HepG2 (cell line): ENCODE results near the gene TEDC1. TPM values are rescaled to one million over a fixed set of nuclear protein-coding genes. Genes with fewer than 3 reads are reported as not detected.

ENCODE experiments used
- BCL6 ChIP-seq: IDR thresholded peaks from 2 replicates; pipeline ENCODE4 v1.6.1; 2016; ENCODE audit warnings: missing genetic modification reagents, missing compliant biosample characterization
- CHCHD3 ChIP-seq: sonication (generic); formaldehyde crosslinking; IDR thresholded peaks from 2 replicates; pipeline ENCODE4 v1.8.0; 2022; ENCODE audit warnings: mild to moderate bottlenecking, missing genetic modification reagents, moderate library complexity
- EEA1 ChIP-seq: sonication (generic); formaldehyde crosslinking; IDR thresholded peaks from 2 replicates; pipeline ENCODE4 v1.5.1; 2020; ENCODE audit warnings: mild to moderate bottlenecking, missing genetic modification reagents, borderline replicate concordance
- ELF3 ChIP-seq: IDR thresholded peaks from 2 replicates; pipeline ENCODE4 v1.6.1; 2016; ENCODE audit warnings: missing genetic modification reagents, missing compliant biosample characterization
- ERF ChIP-seq: IDR thresholded peaks from 2 replicates; pipeline ENCODE4 v1.6.1; 2018; ENCODE audit warnings: missing biosample characterization, missing genetic modification reagents
- GATAD1 ChIP-seq: IDR thresholded peaks from 2 replicates; pipeline ENCODE4 v1.6.1; 2016; ENCODE audit warnings: missing genetic modification reagents, missing compliant biosample characterization
- GMEB2 ChIP-seq: IDR thresholded peaks from 2 replicates; pipeline ENCODE4 v1.6.1; 2016; ENCODE audit warnings: missing biosample characterization, missing genetic modification reagents, low read depth
- HNF4G ChIP-seq, 2 experiments: sonication (generic) in 1 of 2; formaldehyde crosslinking in 1 of 2; IDR thresholded peaks; 2 replicates each; pipeline versions ENCODE4 v1.4.0 to v1.6.1; 2011 to 2020; ENCODE audit warnings: borderline replicate concordance in 2 of 2, low read depth in 2 of 2, mild to moderate bottlenecking in 2 of 2, low read length in 1 of 2, missing genetic modification reagents in 1 of 2, moderate library complexity in 1 of 2
- KLF11 ChIP-seq: IDR thresholded peaks from 2 replicates; pipeline ENCODE4 v1.6.1; 2016; ENCODE audit warnings: missing compliant biosample characterization
- KLF9 ChIP-seq: IDR thresholded peaks from 2 replicates; pipeline ENCODE4 v1.6.1; 2016; ENCODE audit warnings: low read depth
- MAF1 ChIP-seq: sonication (generic); formaldehyde crosslinking; IDR thresholded peaks from 2 replicates; pipeline ENCODE4 v1.5.0; 2020; ENCODE audit warnings: missing genetic modification reagents, borderline replicate concordance
- MLXIP ChIP-seq: sonication (generic); formaldehyde crosslinking; IDR thresholded peaks from 2 replicates; pipeline ENCODE4 v1.9.0; 2021; ENCODE audit warnings: missing genetic modification reagents, borderline replicate concordance
- SRSF9 ChIP-seq: fragments of 200-400 bp; formaldehyde crosslinking; IDR thresholded peaks from 2 replicates; pipeline ENCODE4 v1.6.1; 2018; ENCODE audit warnings: borderline replicate concordance, mild to moderate bottlenecking, low read depth, low read length; ENCODE audit not compliant: insufficient read depth, poor library complexity, severe bottlenecking
- ZMAT5 ChIP-seq: sonication (generic); formaldehyde crosslinking; IDR thresholded peaks from 2 replicates; pipeline ENCODE4 v1.5.0; 2020; ENCODE audit warnings: mild to moderate bottlenecking, low read depth, missing genetic modification reagents, borderline replicate concordance
- ZNF276 ChIP-seq: sonication (generic); formaldehyde crosslinking; IDR thresholded peaks from 2 replicates; pipeline ENCODE4 v1.4.0; 2020; ENCODE audit warnings: mild to moderate bottlenecking, low read depth, missing genetic modification reagents
- ZNF331 ChIP-seq: sonication (generic); formaldehyde crosslinking; IDR thresholded peaks from 2 replicates; pipeline ENCODE4 v1.4.0; 2020; ENCODE audit warnings: missing genetic modification reagents
- ZNF431 ChIP-seq: sonication (generic); formaldehyde crosslinking; IDR thresholded peaks from 2 replicates; pipeline ENCODE4 v1.9.0; 2022; ENCODE audit warnings: missing genetic modification reagents, low read depth, mild to moderate bottlenecking, borderline replicate concordance
- ZNF496 ChIP-seq: sonication (generic); formaldehyde crosslinking; IDR thresholded peaks from 2 replicates; pipeline ENCODE4 v1.8.1; 2023; ENCODE audit warnings: mild to moderate bottlenecking, moderate library complexity, missing genetic modification reagents; ENCODE audit not compliant: insufficient replicate concordance
- ZNF556 ChIP-seq: sonication (generic); formaldehyde crosslinking; IDR thresholded peaks from 2 replicates; pipeline ENCODE4 v1.4.0; 2020; ENCODE audit warnings: mild to moderate bottlenecking, missing genetic modification reagents, borderline replicate concordance
- ZNF619 ChIP-seq: sonication (generic); formaldehyde crosslinking; IDR thresholded peaks from 2 replicates; pipeline ENCODE4 v1.4.0; 2020; ENCODE audit warnings: mild to moderate bottlenecking, missing genetic modification reagents
- ZNF747 ChIP-seq: sonication (generic); formaldehyde crosslinking; IDR thresholded peaks from 2 replicates; pipeline ENCODE4 v1.8.1; 2023; ENCODE audit warnings: missing genetic modification reagents, mild to moderate bottlenecking, borderline replicate concordance
- ZNF790 ChIP-seq: sonication (generic); formaldehyde crosslinking; IDR thresholded peaks from 2 replicates; pipeline ENCODE4 v1.8.0; 2022; ENCODE audit warnings: missing genetic modification reagents, mild to moderate bottlenecking, borderline replicate concordance
- polyA plus RNA-seq, 8 experiments: library from polyadenylated mRNA; depleted of rRNA in 3 of 8; stranded (reverse) in 7 of 8; unstranded in 1 of 8; fragments of >200 nt; fragmentation: Illumina TruSeq in 4 of 8; extraction: Trizol in 4 of 8; gene quantifications; 2 replicates each; pipeline versions ENCODE4 v1.2.1 to v1.2.3, GENCODE V29; 2011 to 2016; ENCODE audit warnings: low read depth in 4 of 8, missing spikeins in 1 of 8, mixed read lengths in 1 of 8; ENCODE audit not compliant: insufficient read depth in 1 of 8
- total RNA-seq, 5 experiments: library from RNA; depleted of rRNA; stranded (reverse); fragments of >200 nt; fragmentation: Illumina TruSeq; extraction: Trizol; gene quantifications; 2 replicates each; pipeline ENCODE4 v1.2.3, GENCODE V29; 2016; ENCODE audit warnings: low read depth in 1 of 5

TEDC1 gene
- total and polyA plus RNA-seq, 2 of the 13 experiments (the other 11 are each of a cell fraction or from before 2014, with no cell fraction given): 5.7 to 27.4 TPM

GRCh38 chr14:105495101-105495989 is 4.3 kb downstream of the TEDC1 start (continued):
- no peak for TF ChIP-seq ERF (CRISPR knock-in tag)
- TF ChIP-seq GMEB2 (CRISPR knock-in tag): no peak
- TF ChIP-seq EEA1 (CRISPR knock-in tag): no peak; the same call in 1 of the 2 replicates
- 0 out of 2 replicates have a peak, but pooled peaks have one; percentile 2 for TF ChIP-seq GATAD1 (CRISPR knock-in tag)
- no peak for TF ChIP-seq ZNF790
- TF ChIP-seq BCL6 (CRISPR knock-in tag): no peak; the same call in 1 of the 2 replicates
- TF ChIP-seq KLF11 (CRISPR knock-in tag): no peak
- TF ChIP-seq ZNF331: no peak
- TF ChIP-seq KLF9 (CRISPR knock-in tag): no peak
- TF ChIP-seq HNF4G (IDR thresholded peaks at IDR 0.05; ENCODE audit: borderline replicate concordance, low read depth, low read length): no peak
- no peak for TF ChIP-seq HNF4G (CRISPR knock-in tag; IDR thresholded peaks at IDR 0.05; ENCODE audit: borderline replicate concordance, low read depth)
- TF ChIP-seq ZNF496 (CRISPR knock-in tag): no peak
- 0 out of 2 replicates have a peak, but pooled peaks have one; percentile 26 for TF ChIP-seq ZNF747
- TF ChIP-seq ZNF619 (CRISPR knock-in tag): no peak
- 0 out of 2 replicates have a peak, but pooled peaks have one; percentile 36 for TF ChIP-seq CHCHD3 (CRISPR knock-in tag)
- no peak for TF ChIP-seq SRSF9
- TF ChIP-seq MLXIP (CRISPR knock-in tag): no peak
- TF ChIP-seq ZNF276: no peak
- 0 out of 2 replicates have a peak, but pooled peaks have one; percentile 24 for TF ChIP-seq MAF1 (CRISPR knock-in tag)
- TF ChIP-seq ZMAT5 (CRISPR knock-in tag): no peak
- no peak for TF ChIP-seq ELF3 (CRISPR knock-in tag)
- no peak for TF ChIP-seq ZNF431 (CRISPR knock-in tag)
- TF ChIP-seq ZNF556 (CRISPR knock-in tag): no peak
